Measurements from ENCODE around the gene NCAPD3. TPM values are rescaled to one million over a fixed set of nuclear protein-coding genes. Genes with fewer than 3 reads are reported as not detected.

NCAPD3 gene
- total RNA-seq, 1 experiment from 2014 or later: 52.2 TPM

DNA sequence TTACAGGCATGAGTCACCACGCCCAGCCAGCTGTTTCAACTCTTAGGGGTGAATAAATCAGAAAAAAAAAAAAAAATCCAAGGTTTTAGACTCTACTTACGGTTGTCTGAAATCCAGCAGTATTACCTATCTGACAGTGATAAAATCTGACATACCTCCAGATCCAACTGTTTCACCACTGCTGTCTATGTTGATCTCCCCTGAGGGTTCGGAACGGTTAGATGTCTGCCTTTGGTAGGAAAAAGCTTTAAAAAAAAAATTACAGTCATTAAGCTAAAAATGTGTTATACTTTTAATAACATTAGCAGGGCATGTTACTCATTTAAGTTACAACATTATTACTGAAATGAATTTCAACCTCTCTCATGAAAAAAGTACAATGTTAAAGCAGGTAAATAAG lies 21.1 kb downstream of the NCAPD3 start:
- Histone ChIP-seq H2BK20ac (ENCODE audit: low read depth, low read length, poor library complexity, severe bottlenecking) (no peak overlapping the region), H3K79me2 (ENCODE audit: insufficient read depth, low read length) (no peaks in the 10 kb centered on the region), H3K23ac (ENCODE audit: insufficient read length, low read depth, low read length) (no peak overlapping the region), H2BK12ac (ENCODE audit: insufficient read length, low read depth, low read length) (no peak overlapping the region), H2AFZ (ENCODE audit: low read length) (no peak overlapping the region), H2BK120ac (ENCODE audit: low read depth, low read length, poor library complexity, severe bottlenecking) (no peak overlapping the region), H4K20me1 (ENCODE audit: control insufficient read depth, insufficient read depth, insufficient read length) (no peaks in the 10 kb centered on the region), H3K4me1 (ENCODE audit: insufficient read depth, low read length) (no peaks in the 10 kb centered on the region), H3K23me2 (ENCODE audit: insufficient read length, low read depth, low read length, poor library complexity, severe bottlenecking) (no peaks in the 10 kb centered on the region), H3K18ac (ENCODE audit: insufficient read length, low read depth, low read length) (no peak overlapping the region), H4K8ac (replicated peaks; ENCODE audit: insufficient read length, low read depth, low read length) (no peak overlapping the region), H2BK15ac (ENCODE audit: low read depth, low read length) (no peak overlapping the region), H3K4me2 (ENCODE audit: insufficient read depth, insufficient read length, low read length) (no peak overlapping the region), H3K79me1 (ENCODE audit: insufficient read depth, low read depth, low read length, poor library complexity, severe bottlenecking) (no peaks in the 10 kb centered on the region), H3K56ac (ENCODE audit: insufficient read length, low read depth, low read length) (no peak overlapping the region), H3K27ac (ENCODE audit: insufficient read length, low read depth, low read length) (no peak overlapping the region), H3K9ac (ENCODE audit: extremely low read depth, insufficient read length, low read length) (no peak overlapping the region), H2BK5ac (ENCODE audit: insufficient read length, low read length) (no peak overlapping the region), H2AK5ac (ENCODE audit: insufficient read length, low read length) (no peak overlapping the region), H3K27me3 (ENCODE audit: insufficient read depth, low read length) (no peaks in the 10 kb centered on the region), H3K4ac (ENCODE audit: low read depth, low read length) (no peak overlapping the region), H3K14ac (ENCODE audit: insufficient read depth, low read length) (no peak overlapping the region), H4K5ac (ENCODE audit: insufficient read length, low read depth, low read length) (no peak overlapping the region), H4K91ac (ENCODE audit: insufficient read length, low read depth, low read length) (no peak overlapping the region), H3K9me3 (ENCODE audit: control insufficient read depth, low read depth, low read length) (no peaks in the 10 kb centered on the region), H3T11ph (ENCODE audit: low read length) (no peak overlapping the region)
- Mint-ChIP-seq H3K27me3 (ENCODE audit: low read depth) (no peaks in the 10 kb centered on the region), H3K36me3 (ENCODE audit: insufficient read depth in 1 of 3, low read depth in 3 of 3) (peaks cover 37 to 88% (median 76%) of the 10 kb centered on the region in 3 experiments; a peak in 6 of 7 replicates), H3K27ac (no peak overlapping the region), H3K4me3 (no peak overlapping the region), H3K9me3 (no peaks in the 10 kb centered on the region), H3K4me1 (peaks cover 5 to 6% of the 10 kb centered on the region in 2 experiments)
- DNase-seq: no peak
- WGBS (ENCODE audit: extremely low coverage, insufficient read length, low lambda C conversion rate): no CpG with 5 or more reads among the region's 4 CpGs
- TF ChIP-seq, protein P1, sequence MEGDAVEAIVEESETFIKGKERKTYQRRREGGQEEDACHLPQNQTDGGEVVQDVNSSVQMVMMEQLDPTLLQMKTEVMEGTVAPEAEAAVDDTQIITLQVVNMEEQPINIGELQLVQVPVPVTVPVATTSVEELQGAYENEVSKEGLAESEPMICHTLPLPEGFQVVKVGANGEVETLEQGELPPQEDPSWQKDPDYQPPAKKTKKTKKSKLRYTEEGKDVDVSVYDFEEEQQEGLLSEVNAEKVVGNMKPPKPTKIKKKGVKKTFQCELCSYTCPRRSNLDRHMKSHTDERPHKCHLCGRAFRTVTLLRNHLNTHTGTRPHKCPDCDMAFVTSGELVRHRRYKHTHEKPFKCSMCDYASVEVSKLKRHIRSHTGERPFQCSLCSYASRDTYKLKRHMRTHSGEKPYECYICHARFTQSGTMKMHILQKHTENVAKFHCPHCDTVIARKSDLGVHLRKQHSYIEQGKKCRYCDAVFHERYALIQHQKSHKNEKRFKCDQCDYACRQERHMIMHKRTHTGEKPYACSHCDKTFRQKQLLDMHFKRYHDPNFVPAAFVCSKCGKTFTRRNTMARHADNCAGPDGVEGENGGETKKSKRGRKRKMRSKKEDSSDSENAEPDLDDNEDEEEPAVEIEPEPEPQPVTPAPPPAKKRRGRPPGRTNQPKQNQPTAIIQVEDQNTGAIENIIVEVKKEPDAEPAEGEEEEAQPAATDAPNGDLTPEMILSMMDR (conservative IDR thresholded peaks at IDR 0.05): no peak
